Measurements from ENCODE around the gene EIF2B4. TPM values are rescaled to one million over a fixed set of nuclear protein-coding genes. Genes with fewer than 3 reads are reported as not detected.
"Not testable (repeated sequence)": the region's sequence is repeated elsewhere in the genome, so short reads cannot be mapped to it uniquely, and the experiment has no call there.

The EIF2B4 gene
- total RNA-seq, 1 donor from 2014 or later, result 51.2 TPM

GRCh38 chr2:27347641-27348040 is 22.5 kb downstream of the EIF2B4 start:
- no peaks in the 10 kb centered on the region for H3K27me3 Mint-ChIP-seq
- intact Hi-C loops (cut with micrococcal nuclease), result no loop called here

DNA sequence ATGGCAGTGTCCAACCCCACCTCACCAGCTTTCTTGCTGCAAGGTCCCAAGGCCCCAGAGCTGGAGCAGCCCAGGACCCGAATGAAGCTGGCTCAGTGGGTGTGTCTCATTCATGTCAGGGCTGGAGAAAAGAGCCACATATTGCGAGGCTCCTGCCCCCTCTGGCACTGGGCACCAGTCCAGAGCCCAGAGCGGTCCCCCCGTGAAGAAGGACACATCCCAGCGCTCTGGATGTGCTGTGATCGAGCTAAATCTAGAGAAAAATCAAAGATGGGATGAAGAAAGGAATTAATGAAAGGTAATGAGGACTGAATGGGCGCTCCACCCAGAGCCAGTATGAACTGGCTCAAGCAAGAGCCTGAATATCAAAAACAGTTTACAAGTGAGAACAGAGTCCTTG is 34.0 kb downstream of the EIF2B4 start:
- H3K4me3 Mint-ChIP-seq, result no peak overlapping the region
- H3K27me3 Mint-ChIP-seq, result no peaks in the 10 kb centered on the region
- H3K4me1 Mint-ChIP-seq, result no peaks in the 10 kb centered on the region
- peaks cover 46% of the 10 kb centered on the region for H3K36me3 Mint-ChIP-seq (ENCODE audit: low read depth)
- no peak overlapping the region for H3K27ac Mint-ChIP-seq
- intact Hi-C loops (cut with micrococcal nuclease), result no loop called here
- H3K9me3 Mint-ChIP-seq, result no peaks in the 10 kb centered on the region
- no peak for DNase-seq

More at GRCh38 chr2:27347641-27348040, 22.5 kb downstream of the EIF2B4 start:
- H3K4me1 Mint-ChIP-seq, result peaks cover 18% of the 10 kb centered on the region
- DNase-seq, result no peak
- no peak overlapping the region for H3K27ac Mint-ChIP-seq
- no peak overlapping the region for H3K4me3 Mint-ChIP-seq
- peaks cover 34% of the 10 kb centered on the region for H3K36me3 Mint-ChIP-seq (ENCODE audit: low read depth)
- H3K9me3 Mint-ChIP-seq, result no peaks in the 10 kb centered on the region

- Mint-ChIP-seq H3K4me3 (no peak overlapping the region), H3K36me3 (ENCODE audit: low read depth) (peaks cover 46% of the 10 kb centered on the region), H3K27ac (peak overlapping the region; percentile 46), H3K4me1 (no peaks in the 10 kb centered on the region), H3K27me3 (no peaks in the 10 kb centered on the region), H3K9me3 (no peaks in the 10 kb centered on the region)
- DNase-seq, result no peak
- intact Hi-C loops (cut with micrococcal nuclease), result no loop called here
Observed at GRCh38 chr2:27335311-27335710, 34.8 kb downstream of the EIF2B4 start.

- peaks cover 42% of the 10 kb centered on the region for H3K36me3 Mint-ChIP-seq (ENCODE audit: low read depth)
- no peak for DNase-seq
- no peaks in the 10 kb centered on the region for H3K9me3 Mint-ChIP-seq
- peak overlapping the region; percentile 15 for H3K4me3 Mint-ChIP-seq
- H3K27me3 Mint-ChIP-seq, result no peaks in the 10 kb centered on the region
- H3K4me1 Mint-ChIP-seq, result peaks cover 15% of the 10 kb centered on the region
- intact Hi-C loops (cut with micrococcal nuclease), result loop anchor here (5.0 kb wide), 1 partner anchor 107 kb away; the partner anchor contains the start of gene CAD
- peak overlapping the region; percentile 1 for H3K27ac Mint-ChIP-seq
Observed at GRCh38 chr2:27324720-27325119, 45.4 kb downstream of the EIF2B4 start.

- H3K4me1 Mint-ChIP-seq, result peaks cover 15% of the 10 kb centered on the region
- intact Hi-C loops (cut with micrococcal nuclease), result loop anchor here (1.0 to 5.0 kb wide), 3 partner anchors 33 to 106 kb away; partner anchors contain the start of genes CAD, EIF2B4, GTF3C2 and SNX17
- no peak for DNase-seq
- no peaks in the 10 kb centered on the region for H3K27me3 Mint-ChIP-seq
- H3K4me3 Mint-ChIP-seq, result peak overlapping the region; percentile 99
- peaks cover 35% of the 10 kb centered on the region for H3K36me3 Mint-ChIP-seq (ENCODE audit: low read depth)
- H3K27ac Mint-ChIP-seq, result peak overlapping the region; percentile 98
- H3K9me3 Mint-ChIP-seq, result no peaks in the 10 kb centered on the region
Observed at GRCh38 chr2:27323596-27324285, 46.4 kb downstream of the EIF2B4 start.

- peaks cover 15% of the 10 kb centered on the region for H3K4me1 Mint-ChIP-seq
- peaks cover 27% of the 10 kb centered on the region for H3K36me3 Mint-ChIP-seq (ENCODE audit: low read depth)
- H3K27me3 Mint-ChIP-seq, result no peaks in the 10 kb centered on the region
- H3K27ac Mint-ChIP-seq, result peak within 1 kb of the TSS; percentile 98
- intact Hi-C loops (cut with micrococcal nuclease), result loop anchor here (1.0 to 5.0 kb wide), 3 partner anchors 34 to 106 kb away; partner anchors contain the start of genes CAD, EIF2B4, GTF3C2 and SNX17
- no peaks in the 10 kb centered on the region for H3K9me3 Mint-ChIP-seq
- peak within 1 kb of the TSS; percentile 99 for H3K4me3 Mint-ChIP-seq
- DNase-seq, result peak; percentile 96
Observed at GRCh38 chr2:27322766-27323595, 47.2 kb downstream of the EIF2B4 start, which contains the start of gene MPV17. MPV17 (minus strand) TSS chr2:27323097; CDS start chr2:27322517, 580 bp downstream.

- Mint-ChIP-seq H3K4me1 (peaks cover 15% of the 10 kb centered on the region), H3K36me3 (ENCODE audit: low read depth) (peaks cover 26% of the 10 kb centered on the region), H3K9me3 (no peaks in the 10 kb centered on the region), H3K4me3 (peak overlapping the region; percentile 99), H3K27me3 (no peaks in the 10 kb centered on the region), H3K27ac (peak overlapping the region; percentile 98)
- intact Hi-C loops (cut with micrococcal nuclease), result loop anchor here (2.0 to 5.0 kb wide), 2 partner anchors 34 to 105 kb away; partner anchors contain the start of genes CAD and GTF3C2
- peak; percentile 74 for DNase-seq
Observed at GRCh38 chr2:27322301-27322765, 47.8 kb downstream of the EIF2B4 start.

DNA sequence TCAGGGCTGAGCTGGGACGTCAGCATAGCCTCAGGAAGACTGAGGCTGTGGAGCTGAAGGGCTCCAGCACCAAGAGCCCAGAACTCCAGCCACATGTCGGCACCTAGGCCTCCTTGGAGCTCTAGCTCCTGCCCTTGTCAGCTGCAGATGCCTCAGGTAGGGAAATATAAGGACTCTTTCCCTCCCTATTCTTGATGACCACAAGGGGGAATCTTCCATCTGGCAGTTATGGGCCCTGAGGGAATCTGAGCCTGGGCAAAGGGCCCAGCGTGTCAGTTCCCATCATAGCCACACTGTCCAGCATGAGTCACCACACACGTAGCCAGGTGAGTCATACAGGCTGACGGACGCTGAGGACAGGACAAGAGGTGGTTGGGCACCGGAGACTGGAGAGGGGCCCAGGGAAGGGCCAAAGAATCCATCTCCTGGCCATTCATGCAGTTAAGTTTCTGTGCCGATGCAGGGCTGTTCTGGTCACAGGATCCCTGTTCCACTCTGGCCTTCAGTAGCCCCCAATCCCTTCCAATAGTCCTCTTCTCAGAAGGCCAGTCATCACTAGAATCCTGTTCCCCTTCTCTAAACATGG is 49.1 kb downstream of the EIF2B4 start:
- H3K4me1 Mint-ChIP-seq, result peaks cover 15% of the 10 kb centered on the region
- peaks cover 17% of the 10 kb centered on the region for H3K36me3 Mint-ChIP-seq (ENCODE audit: low read depth)
- H3K27ac Mint-ChIP-seq, result no peak overlapping the region
- no peaks in the 10 kb centered on the region for H3K27me3 Mint-ChIP-seq
- intact Hi-C loops (cut with micrococcal nuclease), result loop anchor here (5.0 kb wide), 1 partner anchor 104 kb away; the partner anchor contains the start of gene CAD
- no peaks in the 10 kb centered on the region for H3K9me3 Mint-ChIP-seq
- DNase-seq, result no peak
- no peak overlapping the region for H3K4me3 Mint-ChIP-seq

GRCh38 chr2:27319839-27320238 is 50.3 kb downstream of the EIF2B4 start:
- intact Hi-C loops (cut with micrococcal nuclease), result loop anchor here (5.0 kb wide), 1 partner anchor 103 kb away; the partner anchor contains the start of gene CAD
- H3K27ac Mint-ChIP-seq, H3K27me3 Mint-ChIP-seq, H3K9me3 Mint-ChIP-seq, H3K4me3 Mint-ChIP-seq, DNase-seq: not testable (repeated sequence)
- H3K4me1 Mint-ChIP-seq, result peaks cover 15% of the 10 kb centered on the region
- H3K36me3 Mint-ChIP-seq (ENCODE audit: low read depth), result peaks cover 12% of the 10 kb centered on the region

DNA sequence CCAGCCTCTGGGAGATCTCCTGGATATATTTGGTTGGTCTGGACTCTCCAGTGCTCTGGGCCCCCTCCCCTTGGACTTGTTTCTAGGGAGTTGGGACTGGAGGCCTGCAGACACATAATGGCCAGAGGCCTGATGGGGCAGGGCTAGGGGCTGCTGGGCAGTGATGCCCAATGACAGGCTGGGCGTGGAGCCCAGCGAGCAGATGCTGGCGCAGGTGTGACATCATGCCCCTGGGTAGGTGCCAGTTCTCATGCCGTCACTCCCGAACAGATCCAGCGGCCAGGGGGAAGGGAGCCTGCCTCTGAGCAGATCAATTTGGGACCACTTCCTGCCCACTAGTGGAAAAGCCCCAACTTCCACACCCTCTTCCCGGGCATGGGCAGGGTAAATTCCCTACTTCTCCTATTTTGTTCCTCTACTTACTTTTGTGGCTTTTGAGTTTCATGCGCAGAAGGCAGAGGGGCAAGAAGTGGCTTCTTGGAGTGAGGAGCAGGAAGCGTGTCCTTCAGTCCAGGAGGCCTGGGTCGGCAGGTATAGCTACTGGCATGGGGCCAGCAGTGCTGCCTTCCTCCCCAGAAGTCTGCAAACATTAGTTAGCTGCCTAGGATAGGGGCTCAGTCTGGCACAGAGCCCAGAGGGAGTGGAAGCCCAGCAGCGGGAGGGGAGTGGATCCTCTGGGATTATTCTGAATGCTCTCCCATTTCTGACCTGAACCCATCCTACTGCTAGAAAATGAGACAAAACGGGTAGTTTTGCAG is 53.3 kb downstream of the EIF2B4 start:
- H3K9me3 Mint-ChIP-seq, result no peaks in the 10 kb centered on the region
- no peak for DNase-seq
- peaks cover 5% of the 10 kb centered on the region for H3K4me1 Mint-ChIP-seq
- H3K27me3 Mint-ChIP-seq, result no peaks in the 10 kb centered on the region
- intact Hi-C loops (cut with micrococcal nuclease), result no loop called here
- H3K4me3 Mint-ChIP-seq, result no peak overlapping the region
- H3K27ac Mint-ChIP-seq, result no peak overlapping the region
- H3K36me3 Mint-ChIP-seq (ENCODE audit: low read depth), result peaks cover 8% of the 10 kb centered on the region

DNA sequence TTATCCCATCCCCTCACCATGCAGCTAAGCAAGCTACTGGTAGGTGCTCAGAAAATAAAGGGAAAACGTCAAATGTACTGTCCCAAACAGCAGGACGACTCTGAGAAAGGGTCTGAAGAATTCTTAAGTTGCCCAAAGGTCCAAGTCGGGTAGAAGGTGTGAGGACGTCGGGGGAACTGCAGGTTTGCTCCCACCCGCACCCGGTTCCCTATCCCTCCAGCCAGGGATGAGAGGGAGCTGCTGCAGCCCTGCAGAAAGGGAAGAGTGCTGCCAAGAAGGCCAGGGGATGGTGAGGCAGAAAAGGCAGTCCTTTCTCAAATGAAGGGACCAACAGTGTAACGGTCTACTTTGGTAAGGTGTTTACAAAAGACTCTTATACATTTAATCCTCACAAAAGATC is 55.0 kb downstream of the EIF2B4 start:
- no peak overlapping the region for H3K4me3 Mint-ChIP-seq
- no peak overlapping the region for H3K27ac Mint-ChIP-seq
- H3K4me1 Mint-ChIP-seq, result no peaks in the 10 kb centered on the region
- intact Hi-C loops (cut with micrococcal nuclease), result no loop called here
- H3K27me3 Mint-ChIP-seq, result no peaks in the 10 kb centered on the region
- DNase-seq, result no peak
- H3K9me3 Mint-ChIP-seq, result no peaks in the 10 kb centered on the region
- peaks cover 13% of the 10 kb centered on the region for H3K36me3 Mint-ChIP-seq (ENCODE audit: low read depth)

GRCh38 chr2:27314709-27315108 is 55.4 kb downstream of the EIF2B4 start:
- no peak for DNase-seq
- Mint-ChIP-seq H3K36me3 (ENCODE audit: low read depth) (peaks cover 15% of the 10 kb centered on the region), H3K27me3 (no peaks in the 10 kb centered on the region), H3K9me3 (no peaks in the 10 kb centered on the region), H3K27ac (no peak overlapping the region), H3K4me3 (no peak overlapping the region), H3K4me1 (no peaks in the 10 kb centered on the region)
- intact Hi-C loops (cut with micrococcal nuclease), result no loop called here

All from activated CD4-positive, alpha-beta T cell treated with anti-CD3 and anti-CD28 coated beads, Interleukin-2, amount 10 ng/mL, durations not matched to agents 24 days and 14 days (primary cell).